GM19397 (cell line): Measurements from ENCODE around the gene AKR1D1.
A peak's percentile ranks its signal among the peaks of the same experiment; 100 is the strongest.
"Not testable (repeated sequence)": the region's sequence is repeated elsewhere in the genome, so short reads cannot be mapped to it uniquely, and the experiment has no call there.

Experiments
- ATAC-seq: cut with Tn5 transposase; IDR thresholded peaks from one replicate; pipeline ENCODE4 v1.9.1; 2021; ENCODE audit warnings: mild to moderate bottlenecking, moderate library complexity; ENCODE audit not compliant: unreplicated experiment

Gene AKR1D1

GRCh38 chr7:138072726-138073125 lies 3.5 kb upstream of the AKR1D1 start:
- no peak for ATAC-seq

GRCh38 chr7:138074121-138074520 lies 2.1 kb upstream of the AKR1D1 start:
- ATAC-seq: no peak

DNA sequence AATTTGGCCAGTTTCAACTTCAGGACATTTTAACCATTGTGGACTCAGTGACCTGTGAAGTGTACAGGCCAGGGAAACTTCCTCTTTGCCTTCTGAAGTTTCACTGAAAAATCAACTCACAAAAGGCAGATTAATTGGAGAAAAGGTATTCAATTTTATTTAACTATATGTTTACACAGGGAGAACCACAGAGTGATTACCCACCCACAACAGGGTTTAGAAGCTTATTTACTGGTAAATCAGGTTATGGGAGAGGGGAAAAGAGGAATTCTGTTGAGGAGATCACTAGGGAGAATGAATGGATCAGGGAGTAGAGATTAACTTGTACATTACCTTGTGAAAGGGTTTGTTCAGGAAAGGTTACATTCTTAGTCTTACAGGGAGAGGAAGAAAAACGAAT lies 1.7 kb upstream of the AKR1D1 start:
- no peak for ATAC-seq

DNA sequence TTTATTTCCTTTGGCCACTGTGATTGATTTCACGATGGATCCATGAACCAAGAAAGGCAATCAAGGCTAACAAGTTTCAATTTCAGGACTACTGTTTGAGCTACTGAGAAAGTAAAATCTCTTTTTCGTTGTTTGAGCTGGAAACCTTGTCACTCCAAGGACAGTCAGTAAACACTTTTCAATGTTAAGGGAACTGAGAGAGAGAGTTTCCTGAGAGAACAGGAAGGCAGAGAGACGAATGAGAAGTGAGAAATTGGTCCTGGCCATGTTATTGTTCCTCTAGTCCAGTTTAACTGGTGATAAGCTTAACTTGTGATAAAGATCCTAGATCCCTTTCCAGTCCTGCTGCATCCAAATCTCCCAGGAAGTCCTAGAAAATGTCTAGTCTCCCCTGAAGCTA lies 909 bp upstream of the AKR1D1 start:
- ATAC-seq: no peak

DNA sequence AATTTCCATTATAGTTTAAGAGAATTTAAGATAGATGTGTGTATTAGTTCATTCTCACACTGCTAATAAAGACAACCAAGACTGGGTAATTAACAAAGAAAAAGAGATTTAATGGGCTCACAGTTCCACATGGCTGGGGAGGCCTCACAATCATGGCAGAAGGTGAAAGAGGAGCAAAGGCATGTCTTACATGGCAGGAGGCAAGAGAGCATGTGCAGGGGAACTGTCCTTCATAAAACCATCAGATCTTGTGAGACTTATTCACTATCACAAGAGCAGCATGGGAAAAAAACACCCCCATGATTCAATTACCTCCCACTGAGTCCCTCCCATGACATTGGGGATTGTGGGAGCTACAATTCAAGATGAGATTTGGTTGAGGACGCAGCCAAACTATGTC lies 473 bp upstream of the AKR1D1 start:
- ATAC-seq: not testable (repeated sequence)

- no peak for ATAC-seq
Observed at GRCh38 chr7:138077809-138078208, 1.6 kb downstream of the AKR1D1 start.

GRCh38 chr7:138079137-138079536 lies 2.9 kb downstream of the AKR1D1 start:
- no peak for ATAC-seq

DNA sequence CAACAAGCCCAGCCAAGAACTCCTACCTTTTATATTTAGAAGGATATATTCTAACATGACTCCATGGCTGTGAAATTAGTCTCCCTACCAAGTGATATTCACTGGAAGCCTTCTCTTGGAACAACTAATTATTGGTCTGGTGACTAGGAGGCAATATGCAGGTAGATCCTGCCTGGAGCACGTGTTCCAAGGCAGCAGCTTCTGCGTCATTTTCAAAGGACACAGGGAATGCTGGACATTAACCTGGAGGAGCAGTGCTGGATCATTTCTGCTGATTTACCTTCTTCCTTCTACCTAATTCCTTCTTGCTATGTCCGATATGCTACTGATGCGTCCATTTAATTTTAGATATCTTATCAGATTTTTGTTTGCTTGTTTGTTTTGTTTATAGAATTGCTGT lies 5.6 kb downstream of the AKR1D1 start:
- ATAC-seq: no peak

- no peak for ATAC-seq
Observed at GRCh38 chr7:138083859-138084258, 7.6 kb downstream of the AKR1D1 start.

DNA sequence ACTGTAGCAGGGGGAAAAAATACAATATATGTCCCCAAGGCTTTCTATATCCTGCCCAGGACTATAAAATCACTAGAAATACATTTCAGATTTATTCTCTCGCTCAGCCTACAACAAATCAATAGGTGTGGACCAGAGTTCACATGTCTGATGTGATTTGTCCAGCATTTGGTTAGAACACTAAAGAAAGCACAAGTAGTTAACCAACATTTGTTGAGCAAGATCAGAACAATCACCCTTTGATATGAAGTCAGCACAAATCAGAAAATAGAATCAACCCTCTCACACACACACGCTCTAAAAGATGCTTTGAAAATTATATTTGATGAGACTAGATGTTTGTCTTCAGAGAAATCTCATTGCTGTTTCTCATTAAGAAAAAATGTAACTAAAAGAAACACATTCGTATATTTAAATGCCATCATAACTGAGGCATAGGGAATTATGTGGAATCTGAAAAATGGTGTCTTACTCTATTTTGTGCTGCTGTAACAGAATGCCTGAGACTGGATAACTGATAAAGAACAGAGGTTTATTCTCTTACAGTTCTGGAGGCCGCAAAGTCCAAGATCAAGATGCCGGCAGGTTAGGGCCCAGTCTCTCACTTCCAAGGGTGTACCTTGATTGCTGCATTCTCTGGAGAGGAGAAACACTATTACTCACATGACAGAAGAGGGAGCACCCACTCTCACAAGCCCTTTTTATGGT lies 10.5 kb downstream of the AKR1D1 start:
- ATAC-seq: no peak

DNA sequence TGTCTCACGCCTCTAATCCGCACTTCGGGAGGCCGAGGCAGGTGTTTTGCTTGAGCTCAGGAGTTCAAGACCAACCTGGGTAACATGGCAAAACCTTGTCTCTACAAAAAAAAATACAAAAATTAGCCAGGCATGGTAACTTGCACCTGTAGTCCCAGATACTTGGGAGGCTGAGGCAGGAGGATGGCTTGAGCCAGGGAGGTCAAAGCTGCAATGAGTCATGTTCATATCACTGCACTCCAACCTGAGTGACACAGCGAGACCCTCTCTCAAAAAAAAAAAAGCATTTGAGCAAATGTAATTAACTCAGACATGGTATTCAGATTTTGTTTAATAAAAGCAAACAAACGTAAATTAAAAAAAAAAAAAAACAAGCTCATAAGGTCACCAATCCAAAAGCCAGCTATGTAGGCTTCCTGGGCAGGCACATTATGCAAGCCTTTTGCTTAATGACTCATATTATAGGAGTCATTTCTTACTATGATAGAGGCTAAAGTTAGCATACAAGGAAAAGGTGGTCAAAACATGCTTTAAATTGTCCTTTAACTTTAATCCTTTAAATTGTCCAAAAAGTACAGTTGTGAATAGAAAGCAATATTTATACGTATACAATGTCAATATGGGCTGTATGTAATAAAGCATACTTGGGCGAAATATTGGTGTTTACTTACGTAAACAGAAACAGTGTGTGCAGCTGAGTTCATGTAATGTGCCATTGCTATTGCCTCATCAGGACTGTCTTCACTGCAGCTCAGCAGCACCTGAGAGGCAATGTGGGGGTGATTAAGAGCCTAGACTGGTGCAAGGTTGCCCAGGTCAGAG lies 13.0 kb downstream of the AKR1D1 start:
- ATAC-seq: no peak

DNA sequence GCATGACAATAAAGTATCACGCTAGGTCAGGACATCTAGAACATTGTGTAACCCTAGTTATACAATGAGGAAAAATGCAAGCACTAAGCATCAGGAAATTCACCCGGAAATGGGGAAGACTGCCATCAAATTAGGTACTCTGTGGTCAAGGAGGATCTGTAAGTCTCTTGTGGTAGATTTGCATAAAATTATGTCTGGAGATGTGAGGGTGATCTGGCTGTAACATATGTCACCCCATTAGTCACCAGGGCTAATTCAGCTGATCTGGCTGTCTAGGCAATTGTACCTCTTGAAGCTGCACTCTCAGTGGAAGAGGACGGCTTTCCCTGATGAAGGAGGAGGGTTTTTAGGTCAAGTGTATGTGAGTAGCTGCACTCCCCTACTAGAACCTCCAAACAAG lies 14.8 kb downstream of the AKR1D1 start:
- peak; percentile 55 for ATAC-seq

DNA sequence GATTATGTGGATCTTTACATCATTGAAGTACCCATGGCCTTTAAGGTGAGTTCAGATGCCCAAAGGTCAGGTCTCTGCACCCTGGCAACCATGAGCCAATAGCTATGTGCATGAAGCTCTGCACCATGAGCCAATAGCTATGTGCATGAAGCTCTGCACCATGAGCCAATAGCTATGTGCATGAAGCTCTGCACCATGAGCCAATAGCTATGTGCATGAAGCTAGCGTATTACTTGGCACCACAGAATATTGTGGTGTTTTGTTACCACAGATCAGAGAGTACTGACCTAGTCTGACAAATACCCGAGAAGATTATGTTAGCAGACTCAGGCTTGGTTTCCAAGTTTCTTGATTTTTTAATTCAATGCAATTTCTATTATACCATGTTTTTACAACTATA lies 15.6 kb downstream of the AKR1D1 start:
- not testable (repeated sequence) for ATAC-seq

DNA sequence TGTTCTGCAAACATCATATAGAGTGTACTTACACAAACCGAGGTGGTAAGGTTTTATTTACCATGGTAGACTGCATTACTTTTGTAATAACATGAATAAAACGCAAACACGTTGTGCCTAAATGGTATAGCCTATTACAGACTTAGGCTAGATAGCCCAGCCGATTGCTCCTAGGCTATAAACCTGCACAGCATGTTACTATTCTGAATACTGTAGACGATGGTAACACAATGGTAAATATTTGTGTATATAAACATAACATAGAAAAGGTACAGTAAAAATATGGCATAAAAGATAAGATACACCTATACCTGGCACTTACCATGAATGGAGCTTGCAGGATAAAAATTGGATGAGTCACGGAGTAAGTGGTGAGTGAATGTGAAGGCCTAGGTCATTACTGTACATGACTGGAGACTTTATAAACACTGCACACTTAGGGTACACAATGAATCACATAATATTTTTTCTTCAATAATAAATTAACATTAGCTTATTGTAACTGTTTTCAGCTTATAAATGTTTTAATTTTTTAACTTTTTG lies 16.3 kb downstream of the AKR1D1 start:
- no peak for ATAC-seq

DNA sequence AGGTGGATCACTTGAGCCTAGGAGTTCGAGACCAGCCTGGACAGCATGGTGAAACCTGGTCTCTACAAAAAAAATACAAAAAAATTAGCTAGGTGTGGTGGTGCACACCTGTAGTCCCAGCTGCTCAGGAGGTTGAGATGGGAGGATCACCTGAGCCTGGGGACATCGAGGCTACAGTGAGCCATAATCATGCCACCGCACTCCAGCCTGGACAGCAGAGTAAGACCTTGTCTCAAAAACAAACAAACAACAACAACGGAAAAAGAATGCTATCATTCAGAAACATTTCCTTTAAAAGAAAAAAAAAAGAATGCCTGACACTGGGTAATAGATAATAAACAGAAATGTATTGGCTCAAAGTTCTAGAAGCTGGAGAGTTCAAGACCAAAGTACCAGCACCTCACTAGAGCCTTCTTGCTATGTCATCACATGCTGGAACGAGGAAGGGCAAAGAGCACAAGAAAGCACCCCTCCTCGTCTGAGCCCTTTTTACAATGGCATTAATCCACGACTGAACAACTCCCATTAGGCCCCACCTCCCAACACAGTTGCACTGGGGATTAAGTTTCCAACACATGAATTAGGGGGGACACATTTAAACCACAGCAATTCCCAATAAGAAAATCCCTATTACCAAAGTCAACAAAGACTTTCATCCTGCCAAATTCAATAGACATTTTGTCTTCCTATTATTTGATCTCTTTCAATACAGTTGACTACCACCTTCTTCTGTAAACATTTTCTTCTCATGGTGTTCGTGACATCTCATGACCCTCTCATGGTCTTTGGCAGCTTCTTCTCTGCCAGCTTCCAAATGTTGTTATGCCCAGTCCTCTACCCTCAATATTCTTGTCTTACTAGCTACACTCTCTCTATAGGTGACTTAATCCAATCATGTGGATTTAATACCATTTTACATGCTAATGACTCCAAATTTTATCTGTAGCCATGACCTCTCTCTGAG lies 20.0 kb downstream of the AKR1D1 start:
- no peak for ATAC-seq

DNA sequence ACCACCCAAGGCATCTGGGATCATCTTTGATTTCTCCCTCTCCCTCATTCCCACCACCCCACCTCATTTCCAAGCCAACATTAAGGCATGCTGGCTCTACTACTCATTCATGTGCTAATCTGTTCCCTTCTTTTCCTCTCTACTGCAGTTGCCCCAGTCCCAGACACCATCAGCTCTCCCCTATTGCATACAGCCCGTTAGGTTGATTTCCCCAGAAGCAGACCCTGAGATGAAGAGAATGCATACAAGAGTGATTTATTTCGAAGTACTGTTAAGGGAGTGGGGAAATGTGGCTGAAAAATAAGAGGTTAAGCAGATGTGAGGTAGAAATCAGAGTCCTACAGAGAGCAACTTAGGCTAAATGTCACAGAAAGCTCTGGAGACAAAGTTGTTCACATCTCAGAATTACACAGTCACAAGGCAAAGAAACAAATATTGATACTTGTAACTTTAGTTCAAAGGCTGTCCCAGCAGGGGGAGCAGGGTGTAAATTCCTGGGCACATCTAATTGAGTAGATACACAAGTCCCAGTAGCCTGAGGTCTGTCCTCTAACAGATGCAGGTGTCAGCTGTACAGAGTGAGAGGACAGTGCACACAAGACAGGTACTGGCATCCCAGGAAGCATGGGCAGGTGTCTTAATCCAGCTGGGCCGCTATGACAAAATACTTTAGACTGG lies 20.9 kb downstream of the AKR1D1 start:
- no peak for ATAC-seq

- no peak for ATAC-seq
Observed at GRCh38 chr7:138099813-138100212, 23.6 kb downstream of the AKR1D1 start.

- ATAC-seq: no peak
Observed at GRCh38 chr7:138105221-138105620, 29.0 kb downstream of the AKR1D1 start.

- no peak for ATAC-seq
Observed at GRCh38 chr7:138115047-138115446, 38.8 kb downstream of the AKR1D1 start.

DNA sequence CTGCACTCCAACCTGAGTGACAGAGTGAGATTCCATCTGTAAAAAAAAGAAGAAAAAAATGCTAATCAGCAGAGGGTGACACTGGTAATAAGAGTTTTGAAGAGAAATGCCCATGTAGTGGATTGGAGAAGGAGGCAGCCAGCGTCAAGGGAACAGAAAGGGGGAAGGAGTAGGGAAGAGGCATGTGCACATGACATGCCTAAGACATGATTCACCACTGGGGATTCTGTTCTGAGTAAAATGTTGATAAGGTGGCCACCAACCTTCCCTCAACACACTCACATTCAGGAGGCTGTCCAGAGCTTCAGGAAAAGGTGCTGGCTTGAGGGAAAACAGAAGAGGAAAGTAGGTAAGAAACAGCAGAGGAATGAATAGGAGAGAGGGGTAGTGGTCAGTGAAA lies 39.9 kb downstream of the AKR1D1 start:
- no peak for ATAC-seq
